ENCODE data around the gene BMF.

BMF gene

GRCh38 chr15:40133544-40133943 lies 24.9 kb upstream of the BMF start:
- no peak overlapping the region for H2BK5ac ChIP-seq (ENCODE audit: low read depth, low read length, poor library complexity, severe bottlenecking)
- H3K14ac ChIP-seq (ENCODE audit: low read length in 2 of 2), result no peak overlapping the region
- H3K4me1 ChIP-seq (ENCODE audit: control insufficient read depth, insufficient read depth, low read depth, low read length), result no peaks in the 10 kb centered on the region
- no peak overlapping the region for H2BK120ac ChIP-seq (ENCODE audit: low read depth, low read length)
- no peak overlapping the region for H2BK12ac ChIP-seq (ENCODE audit: low read length in 2 of 2)
- H3K4ac ChIP-seq (ENCODE audit: low read depth in 1 of 2, low read length in 2 of 2), result no peak overlapping the region
- no peaks in the 10 kb centered on the region for H3K36me3 ChIP-seq (ENCODE audit: control insufficient read depth in 1 of 2, insufficient read depth in 2 of 2, low read depth in 1 of 2, low read length in 2 of 2)
- H3K27ac ChIP-seq (ENCODE audit: low read length, poor library complexity, severe bottlenecking), result no peak overlapping the region
- no peak overlapping the region for H3K23ac ChIP-seq (ENCODE audit: low read length in 2 of 2)
- H3K18ac ChIP-seq (ENCODE audit: low read depth in 1 of 2, low read length in 2 of 2), result no peak overlapping the region
- no peak overlapping the region for H3K4me2 ChIP-seq (ENCODE audit: low read length, poor library complexity, severe bottlenecking)
- no peak overlapping the region for H2AK5ac ChIP-seq (ENCODE audit: low read length, severe bottlenecking)
- H3K4me3 ChIP-seq (ENCODE audit: insufficient read depth in 1 of 2, low read depth in 1 of 2, low read length in 2 of 2), result no peak overlapping the region
- 91% methylated on average over 13 of the region's 13 CpGs for WGBS
- H3K79me1 ChIP-seq (replicated peaks; ENCODE audit: low read length, poor library complexity, severe bottlenecking), result no peaks in the 10 kb centered on the region
- no peak overlapping the region for H4K91ac ChIP-seq (ENCODE audit: low read length)
- no peak overlapping the region for H4K8ac ChIP-seq (ENCODE audit: low read length)
- H2BK15ac ChIP-seq (ENCODE audit: low read depth, poor library complexity, severe bottlenecking), result no peak overlapping the region
- no peak for DNase-seq
- H3K9me3 ChIP-seq (ENCODE audit: control insufficient read depth, low read length), result no peaks in the 10 kb centered on the region
- H2AFZ ChIP-seq (ENCODE audit: low read depth, low read length), result no peak overlapping the region
- no peak overlapping the region for H3K9ac ChIP-seq (ENCODE audit: low read length)
- peaks cover 8 to 26% of the 10 kb centered on the region in 2 experiments for H3K27me3 ChIP-seq (ENCODE audit: control insufficient read depth in 1 of 2, insufficient read depth in 1 of 2, low read length in 2 of 2)

- Histone ChIP-seq H2AK5ac (ENCODE audit: low read length, severe bottlenecking) (no peak overlapping the region), H3K79me1 (replicated peaks; ENCODE audit: low read length, poor library complexity, severe bottlenecking) (no peaks in the 10 kb centered on the region), H3K4me1 (ENCODE audit: control insufficient read depth, insufficient read depth, low read depth, low read length) (no peaks in the 10 kb centered on the region), H3K4me3 (ENCODE audit: insufficient read depth in 1 of 2, low read depth in 1 of 2, low read length in 2 of 2) (no peak overlapping the region), H2AFZ (ENCODE audit: low read depth, low read length) (no peak overlapping the region), H4K91ac (ENCODE audit: low read length) (no peak overlapping the region), H2BK120ac (ENCODE audit: low read depth, low read length) (no peak overlapping the region), H2BK12ac (ENCODE audit: low read length in 2 of 2) (no peak overlapping the region), H3K27ac (ENCODE audit: low read length, poor library complexity, severe bottlenecking) (no peak overlapping the region), H3K9me3 (ENCODE audit: control insufficient read depth, low read length) (no peaks in the 10 kb centered on the region), H4K8ac (ENCODE audit: low read length) (no peak overlapping the region), H3K23ac (ENCODE audit: low read length in 2 of 2) (no peak overlapping the region), H3K14ac (ENCODE audit: low read length in 2 of 2) (no peak overlapping the region), H3K36me3 (ENCODE audit: control insufficient read depth in 1 of 2, insufficient read depth in 2 of 2, low read depth in 1 of 2, low read length in 2 of 2) (no peaks in the 10 kb centered on the region), H3K9ac (ENCODE audit: low read length) (no peak overlapping the region), H3K27me3 (ENCODE audit: control insufficient read depth in 1 of 2, insufficient read depth in 1 of 2, low read length in 2 of 2) (peaks cover 8 to 43% of the 10 kb centered on the region in 2 experiments), H3K4me2 (ENCODE audit: low read length, poor library complexity, severe bottlenecking) (no peak overlapping the region), H3K4ac (ENCODE audit: low read depth in 1 of 2, low read length in 2 of 2) (no peak overlapping the region), H2BK15ac (ENCODE audit: low read depth, poor library complexity, severe bottlenecking) (no peak overlapping the region), H2BK5ac (ENCODE audit: low read depth, low read length, poor library complexity, severe bottlenecking) (no peak overlapping the region), H3K18ac (ENCODE audit: low read depth in 1 of 2, low read length in 2 of 2) (no peak overlapping the region)
- no peak for DNase-seq
- 86% methylated on average over 14 of the region's 19 CpGs for WGBS
These were observed 22.3 kb upstream of the BMF start for GRCh38 chr15:40130799-40131502.

GRCh38 chr15:40130118-40130517 lies 21.4 kb upstream of the BMF start:
- H3K79me1 ChIP-seq (replicated peaks; ENCODE audit: low read length, poor library complexity, severe bottlenecking), result no peaks in the 10 kb centered on the region
- no peak overlapping the region for H2AK5ac ChIP-seq (ENCODE audit: low read length, severe bottlenecking)

GRCh38 chr15:40128766-40129660 lies 20.3 kb upstream of the BMF start:
- H4K8ac ChIP-seq (ENCODE audit: low read length), result no peak overlapping the region
- no peak overlapping the region for H2BK15ac ChIP-seq (ENCODE audit: low read depth, poor library complexity, severe bottlenecking)
- H2BK5ac ChIP-seq (ENCODE audit: low read depth, low read length, poor library complexity, severe bottlenecking), result no peak overlapping the region
- no peak overlapping the region for H3K9ac ChIP-seq (ENCODE audit: low read length)
- no peak overlapping the region for H3K23ac ChIP-seq (ENCODE audit: low read length in 2 of 2)
- H3K4me1 ChIP-seq (ENCODE audit: control insufficient read depth, insufficient read depth, low read depth, low read length), result no peaks in the 10 kb centered on the region
- H3K79me1 ChIP-seq (replicated peaks; ENCODE audit: low read length, poor library complexity, severe bottlenecking), result no peaks in the 10 kb centered on the region
- no peak for DNase-seq
- H3K4me3 ChIP-seq (ENCODE audit: insufficient read depth in 1 of 2, low read depth in 1 of 2, low read length in 2 of 2), result no peak overlapping the region
- H2AK5ac ChIP-seq (ENCODE audit: low read length, severe bottlenecking), result no peak overlapping the region
- no peak overlapping the region for H4K91ac ChIP-seq (ENCODE audit: low read length)
- H2BK120ac ChIP-seq (ENCODE audit: low read depth, low read length), result no peak overlapping the region
- H3K36me3 ChIP-seq (ENCODE audit: control insufficient read depth in 1 of 2, insufficient read depth in 2 of 2, low read depth in 1 of 2, low read length in 2 of 2), result no peaks in the 10 kb centered on the region
- H3K27ac ChIP-seq (ENCODE audit: low read length, poor library complexity, severe bottlenecking), result no peak overlapping the region
- 88% methylated on average over 25 of the region's 27 CpGs for WGBS
- no peak overlapping the region for H3K14ac ChIP-seq (ENCODE audit: low read length in 2 of 2)
- no peak overlapping the region for H3K18ac ChIP-seq (ENCODE audit: low read depth in 1 of 2, low read length in 2 of 2)
- no peak overlapping the region for H3K4me2 ChIP-seq (ENCODE audit: low read length, poor library complexity, severe bottlenecking)
- peaks cover 8 to 43% of the 10 kb centered on the region in 2 experiments for H3K27me3 ChIP-seq (ENCODE audit: control insufficient read depth in 1 of 2, insufficient read depth in 1 of 2, low read length in 2 of 2)
- H2BK12ac ChIP-seq (ENCODE audit: low read length in 2 of 2), result no peak overlapping the region
- H3K4ac ChIP-seq (ENCODE audit: low read depth in 1 of 2, low read length in 2 of 2), result no peak overlapping the region
- H2AFZ ChIP-seq (ENCODE audit: low read depth, low read length), result no peak overlapping the region
- no peaks in the 10 kb centered on the region for H3K9me3 ChIP-seq (ENCODE audit: control insufficient read depth, low read length)

More at GRCh38 chr15:40130118-40130517, 21.4 kb upstream of the BMF start:
- H4K91ac ChIP-seq (ENCODE audit: low read length), result no peak overlapping the region
- H2BK15ac ChIP-seq (ENCODE audit: low read depth, poor library complexity, severe bottlenecking), result no peak overlapping the region
- no peak overlapping the region for H2BK12ac ChIP-seq (ENCODE audit: low read length in 2 of 2)
- no peak overlapping the region for H2BK5ac ChIP-seq (ENCODE audit: low read depth, low read length, poor library complexity, severe bottlenecking)
- no peak overlapping the region for H3K4me3 ChIP-seq (ENCODE audit: insufficient read depth in 1 of 2, low read depth in 1 of 2, low read length in 2 of 2)
- H4K8ac ChIP-seq (ENCODE audit: low read length), result no peak overlapping the region
- no peak overlapping the region for H3K4me2 ChIP-seq (ENCODE audit: low read length, poor library complexity, severe bottlenecking)
- no peak overlapping the region for H3K9ac ChIP-seq (ENCODE audit: low read length)
- H3K27ac ChIP-seq (ENCODE audit: low read length, poor library complexity, severe bottlenecking), result no peak overlapping the region
- H3K14ac ChIP-seq (ENCODE audit: low read length in 2 of 2), result no peak overlapping the region
- no peak overlapping the region for H3K23ac ChIP-seq (ENCODE audit: low read length in 2 of 2)
- WGBS, result 91% methylated on average over 3 of the region's 5 CpGs
- no peak overlapping the region for H2BK120ac ChIP-seq (ENCODE audit: low read depth, low read length)
- no peak overlapping the region for H3K4ac ChIP-seq (ENCODE audit: low read depth in 1 of 2, low read length in 2 of 2)
- H3K36me3 ChIP-seq (ENCODE audit: control insufficient read depth in 1 of 2, insufficient read depth in 2 of 2, low read depth in 1 of 2, low read length in 2 of 2), result no peaks in the 10 kb centered on the region
- no peak overlapping the region for H3K18ac ChIP-seq (ENCODE audit: low read depth in 1 of 2, low read length in 2 of 2)
- no peak overlapping the region for H2AFZ ChIP-seq (ENCODE audit: low read depth, low read length)
- no peak for DNase-seq
- no peaks in the 10 kb centered on the region for H3K4me1 ChIP-seq (ENCODE audit: control insufficient read depth, insufficient read depth, low read depth, low read length)
- H3K9me3 ChIP-seq (ENCODE audit: control insufficient read depth, low read length), result no peaks in the 10 kb centered on the region
- H3K27me3 ChIP-seq (ENCODE audit: control insufficient read depth in 1 of 2, insufficient read depth in 1 of 2, low read length in 2 of 2), result peaks cover 8 to 43% of the 10 kb centered on the region in 2 experiments
